Breast epithelium (tissue), 3 donors: ENCODE results near the gene KIFC1.

Experiments
- POLR2A ChIP-seq: fragments of 450-650 bp; IDR thresholded peaks from one replicate; pipeline ENCODE4 v1.6.1; 2016; ENCODE audit warnings: antibody characterized with exemption, mild to moderate bottlenecking, moderate library complexity
- TF ChIP-seq, protein P1 (sequence below), 3 donors: fragments of 450-650 bp; IDR thresholded peaks; one replicate each; pipeline ENCODE4 v1.5.1; 2016 to 2017; ENCODE audit warnings: antibody characterized with exemption in 3 of 3, mild to moderate bottlenecking in 3 of 3, moderate library complexity in 3 of 3

- TF ChIP-seq, protein P1, sequence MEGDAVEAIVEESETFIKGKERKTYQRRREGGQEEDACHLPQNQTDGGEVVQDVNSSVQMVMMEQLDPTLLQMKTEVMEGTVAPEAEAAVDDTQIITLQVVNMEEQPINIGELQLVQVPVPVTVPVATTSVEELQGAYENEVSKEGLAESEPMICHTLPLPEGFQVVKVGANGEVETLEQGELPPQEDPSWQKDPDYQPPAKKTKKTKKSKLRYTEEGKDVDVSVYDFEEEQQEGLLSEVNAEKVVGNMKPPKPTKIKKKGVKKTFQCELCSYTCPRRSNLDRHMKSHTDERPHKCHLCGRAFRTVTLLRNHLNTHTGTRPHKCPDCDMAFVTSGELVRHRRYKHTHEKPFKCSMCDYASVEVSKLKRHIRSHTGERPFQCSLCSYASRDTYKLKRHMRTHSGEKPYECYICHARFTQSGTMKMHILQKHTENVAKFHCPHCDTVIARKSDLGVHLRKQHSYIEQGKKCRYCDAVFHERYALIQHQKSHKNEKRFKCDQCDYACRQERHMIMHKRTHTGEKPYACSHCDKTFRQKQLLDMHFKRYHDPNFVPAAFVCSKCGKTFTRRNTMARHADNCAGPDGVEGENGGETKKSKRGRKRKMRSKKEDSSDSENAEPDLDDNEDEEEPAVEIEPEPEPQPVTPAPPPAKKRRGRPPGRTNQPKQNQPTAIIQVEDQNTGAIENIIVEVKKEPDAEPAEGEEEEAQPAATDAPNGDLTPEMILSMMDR (IDR thresholded peaks at IDR 0.05) = no peak
- TF ChIP-seq POLR2A = no peak
Measured at GRCh38 chr6:33446356-33446755, 54.7 kb downstream of the KIFC1 start.
